Suprapubic skin (tissue), 4 donors: ENCODE data around the gene SPCS1. TPM values are rescaled to one million over a fixed set of nuclear protein-coding genes. Genes with fewer than 3 reads are reported as not detected.

Source experiments
- DNase-seq, 2 donors: peaks; one replicate each; pipeline ENCODE4 v3.0.0-alpha.2; 2019; ENCODE audit warnings: low spot score in 2 of 2
- H3K27ac ChIP-seq: fragments of 200-600 bp; sonication (generic); one replicate; pipeline ENCODE4 v1.5.1; 2019
- H3K27me3 ChIP-seq: fragments of 200-600 bp; sonication (generic); one replicate; pipeline ENCODE4 v1.5.1; 2019
- H3K36me3 ChIP-seq: fragments of 200-600 bp; sonication (generic); one replicate; pipeline ENCODE4 v1.5.1; 2019
- H3K4me1 ChIP-seq: fragments of 200-600 bp; sonication (generic); one replicate; pipeline ENCODE4 v1.5.1; 2019
- H3K4me3 ChIP-seq: fragments of 200-600 bp; sonication (generic); one replicate; pipeline ENCODE4 v1.5.1; 2019; ENCODE audit warnings: mild to moderate bottlenecking
- H3K9me3 ChIP-seq: fragments of 200-600 bp; sonication (generic); one replicate; pipeline ENCODE4 v1.5.1; 2019
- CTCF ChIP-seq, 2 donors: fragments of 200-600 bp in 1 of 2; fragments of 450-650 bp in 1 of 2; sonication (generic) in 1 of 2; IDR thresholded peaks; one replicate each; pipeline ENCODE4 v1.5.1; 2016 to 2019; ENCODE audit warnings: antibody characterized with exemption in 2 of 2, mild to moderate bottlenecking in 1 of 2, moderate library complexity in 1 of 2
- EP300 ChIP-seq: sonication (generic); formaldehyde crosslinking; IDR thresholded peaks from one replicate; pipeline ENCODE4 v1.6.1; 2017; ENCODE audit warnings: antibody characterized with exemption
- POLR2A ChIP-seq, 2 donors: fragments of 450-650 bp; IDR thresholded peaks; one replicate each; pipeline ENCODE4 v1.6.1; 2017; ENCODE audit warnings: antibody characterized with exemption in 2 of 2, mild to moderate bottlenecking in 2 of 2, moderate library complexity in 2 of 2
- POLR2AphosphoS5 ChIP-seq, 3 donors: sonication (generic); formaldehyde crosslinking; IDR thresholded peaks; one replicate each; pipeline ENCODE4 v1.6.1; 2017; ENCODE audit warnings: antibody characterized with exemption in 3 of 3
- WGBS: methylation state at CpG from one replicate; pipeline ENCODE4 v1.1.5; 2018; 5-methylcytosine and 5-hydroxymethylcytosine counted together
- total RNA-seq, 4 donors: library from RNA; depleted of rRNA; stranded (reverse); fragments of >200 nt; gene quantifications; one replicate each; pipeline ENCODE4 v1.1.0, GENCODE V29; 2016

SPCS1 gene
- total RNA-seq, 4 donors from 2014 or later, result 79.5 to 147 (median 104) TPM

GRCh38 chr3:52681596-52681995 lies 24.3 kb upstream of the SPCS1 start:
- no peak overlapping the region for H3K4me3 ChIP-seq
- H3K27me3 ChIP-seq, result no peaks in the 10 kb centered on the region
- DNase-seq, result no peak
- 77% methylated on average over 3 of the region's 3 CpGs for WGBS
- TF ChIP-seq CTCF (IDR thresholded peaks at IDR 0.05) (no peak), EP300 (no peak), POLR2AphosphoS5 (IDR thresholded peaks at IDR 0.05) (no peak), POLR2A (IDR thresholded peaks at IDR 0.05) (no peak)
- peaks cover 67% of the 10 kb centered on the region for H3K4me1 ChIP-seq
- H3K9me3 ChIP-seq, result no peaks in the 10 kb centered on the region
- H3K36me3 ChIP-seq, result peaks cover 24% of the 10 kb centered on the region
- peak overlapping the region; percentile 25 for H3K27ac ChIP-seq

GRCh38 chr3:52682016-52682415 lies 23.9 kb upstream of the SPCS1 start:
- no peak for DNase-seq
- TF ChIP-seq POLR2AphosphoS5 (IDR thresholded peaks at IDR 0.05) (no peak), EP300 (no peak), CTCF (IDR thresholded peaks at IDR 0.05) (no peak), POLR2A (IDR thresholded peaks at IDR 0.05) (no peak)
- H3K4me1 ChIP-seq, result peaks cover 71% of the 10 kb centered on the region
- no peaks in the 10 kb centered on the region for H3K9me3 ChIP-seq
- no peaks in the 10 kb centered on the region for H3K27me3 ChIP-seq
- no peak overlapping the region for H3K4me3 ChIP-seq
- H3K27ac ChIP-seq, result peak overlapping the region; percentile 25
- H3K36me3 ChIP-seq, result peaks cover 20% of the 10 kb centered on the region

- Histone ChIP-seq H3K9me3 (no peaks in the 10 kb centered on the region), H3K36me3 (peaks cover 19% of the 10 kb centered on the region), H3K27ac (no peak overlapping the region), H3K27me3 (no peaks in the 10 kb centered on the region), H3K4me3 (no peak overlapping the region), H3K4me1 (peaks cover 87% of the 10 kb centered on the region)
- no peak for TF ChIP-seq POLR2A (IDR thresholded peaks at IDR 0.05)
- no peak for TF ChIP-seq POLR2AphosphoS5 (IDR thresholded peaks at IDR 0.05)
- no peak for TF ChIP-seq EP300
- no peak for TF ChIP-seq CTCF (IDR thresholded peaks at IDR 0.05)
- DNase-seq, result no peak
- 82% methylated on average over 6 of the region's 6 CpGs for WGBS
Measured at GRCh38 chr3:52683611-52684010, 22.3 kb upstream of the SPCS1 start.

GRCh38 chr3:52684184-52684583 lies 21.7 kb upstream of the SPCS1 start:
- WGBS, result 50% methylated on average over 5 of the region's 5 CpGs
- no peak for TF ChIP-seq POLR2A (IDR thresholded peaks at IDR 0.05)
- TF ChIP-seq POLR2AphosphoS5 (IDR thresholded peaks at IDR 0.05), result no peak
- TF ChIP-seq EP300, result no peak
- no peak for TF ChIP-seq CTCF (IDR thresholded peaks at IDR 0.05)
- H3K27me3 ChIP-seq, result no peaks in the 10 kb centered on the region
- peaks cover 20% of the 10 kb centered on the region for H3K36me3 ChIP-seq
- no peaks in the 10 kb centered on the region for H3K9me3 ChIP-seq
- no peak overlapping the region for H3K4me3 ChIP-seq
- H3K4me1 ChIP-seq, result peaks cover 84% of the 10 kb centered on the region
- H3K27ac ChIP-seq, result no peak overlapping the region
- DNase-seq, result no peak

- TF ChIP-seq EP300, result no peak
- no peak for TF ChIP-seq CTCF (IDR thresholded peaks at IDR 0.05)
- no peak for TF ChIP-seq POLR2A (IDR thresholded peaks at IDR 0.05)
- TF ChIP-seq POLR2AphosphoS5 (IDR thresholded peaks at IDR 0.05), result no peak
- under 1% methylated on average over 17 of the region's 41 CpGs for whole genome bisulfite sequencing
Measured at GRCh38 chr3:52685285-52685708, 20.6 kb upstream of the SPCS1 start.

More at GRCh38 chr3:52685285-52685708, 20.6 kb upstream of the SPCS1 start:
- peak; percentile 83 to 85 for DNase-seq
- no peaks in the 10 kb centered on the region for H3K27me3 ChIP-seq
- peaks cover 31% of the 10 kb centered on the region for H3K36me3 ChIP-seq
- peak overlapping the region; percentile 99 for H3K27ac ChIP-seq
- peaks cover 73% of the 10 kb centered on the region for H3K4me1 ChIP-seq
- H3K9me3 ChIP-seq, result no peaks in the 10 kb centered on the region
- peak overlapping the region; percentile 85 for H3K4me3 ChIP-seq
